ENCODE results near the gene DIDO1.

DIDO1 gene

DNA sequence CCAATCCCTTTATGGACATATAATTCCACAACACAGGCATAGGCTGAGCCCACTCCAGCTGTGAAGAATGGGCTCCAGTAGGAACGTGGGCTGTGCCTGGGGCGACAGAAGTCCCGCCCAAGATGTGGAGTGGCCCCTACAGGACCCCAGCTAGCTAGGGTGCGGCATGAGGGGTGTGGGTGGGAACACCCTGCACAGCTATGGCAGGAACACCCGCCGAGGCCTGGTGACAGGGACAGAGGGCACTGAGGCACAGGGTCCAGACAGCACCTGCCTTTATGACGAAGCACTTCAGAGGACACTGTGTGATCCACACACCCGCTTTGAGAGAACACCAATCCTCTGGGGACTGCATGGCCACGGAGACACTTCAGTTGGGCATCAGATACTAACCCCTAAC lies 36.4 kb downstream of the DIDO1 start:
- DNase-seq = no peak

DNA sequence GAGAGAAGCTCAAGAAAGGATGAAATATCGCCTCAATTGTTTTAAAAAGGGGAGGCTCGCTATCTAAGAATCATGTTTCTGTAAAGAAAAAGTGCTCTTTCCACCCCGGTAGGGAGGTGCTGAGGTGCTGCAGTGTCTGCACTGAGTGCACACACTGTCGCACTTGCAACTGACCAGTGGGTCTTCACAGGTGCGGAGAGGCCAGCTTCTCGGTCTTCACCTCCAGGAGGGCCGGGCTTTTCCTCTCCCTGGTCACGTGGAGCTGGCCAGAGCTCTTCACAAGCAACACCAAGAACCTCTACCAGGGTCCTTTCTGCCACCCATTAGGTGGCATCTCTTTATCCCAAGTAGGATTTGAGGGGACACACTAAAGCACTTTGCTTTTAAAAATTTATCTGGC lies 36.9 kb downstream of the DIDO1 start:
- no peak for DNase-seq

DNA sequence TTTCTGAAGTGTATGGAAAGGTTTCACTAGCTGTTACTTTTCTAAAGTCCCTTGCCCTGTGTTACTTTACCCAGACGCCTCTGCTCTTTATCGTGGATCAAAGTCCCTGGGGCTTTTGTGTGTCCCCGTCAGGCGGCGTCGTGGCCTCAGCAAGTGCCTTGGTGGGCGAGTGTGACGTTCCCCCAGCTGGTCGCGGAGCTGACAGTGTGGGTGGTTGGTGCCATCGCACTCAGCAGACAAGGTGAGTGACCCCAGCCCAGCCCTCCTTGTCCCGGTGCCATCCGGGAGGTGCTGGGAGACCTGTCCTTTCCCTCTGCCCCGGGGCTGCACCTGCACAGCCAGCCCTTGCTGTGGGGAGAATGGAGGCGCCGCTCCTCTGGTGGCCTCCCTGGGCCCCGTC lies 37.4 kb downstream of the DIDO1 start:
- no peak for DNase-seq

GRCh38 chr20:62888406-62888805 lies 37.9 kb downstream of the DIDO1 start:
- DNase-seq = no peak

- no peak for DNase-seq
Observed at GRCh38 chr20:62887860-62888239, 38.5 kb downstream of the DIDO1 start.

DNA sequence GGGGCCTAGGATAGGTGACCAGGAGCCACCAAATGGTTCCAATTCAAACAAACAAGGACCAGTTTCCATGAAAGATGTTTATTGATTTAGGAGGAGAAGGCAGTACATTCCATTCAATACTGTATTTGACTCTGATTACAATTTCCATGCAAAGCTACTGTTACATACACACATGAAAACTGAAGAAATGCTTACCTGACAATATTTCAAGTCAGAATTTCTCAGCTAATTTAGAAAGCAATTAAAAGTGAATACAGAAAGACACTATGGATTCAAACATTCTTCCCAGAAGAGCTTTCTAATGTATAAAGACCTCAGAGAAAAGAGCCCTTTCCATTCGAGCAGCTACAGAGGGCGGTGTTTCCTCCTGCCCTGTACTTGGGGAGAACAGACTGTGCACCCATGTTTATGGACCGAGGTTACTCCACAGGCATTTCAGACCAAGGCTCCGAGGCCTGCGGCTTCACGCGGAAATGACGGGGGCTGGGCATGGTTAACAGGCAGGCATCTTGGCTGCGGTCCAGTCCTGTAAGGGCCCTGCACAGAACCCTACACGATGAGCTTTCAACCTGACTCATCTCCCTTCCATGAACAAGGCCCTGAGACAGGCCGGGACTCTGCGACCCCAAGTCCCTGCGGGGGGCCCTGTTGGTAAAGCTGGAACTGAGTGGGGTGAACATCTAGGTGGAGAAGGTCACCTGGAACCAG lies 39.0 kb downstream of the DIDO1 start:
- DNase-seq = peak; percentile 12

- peak; percentile 51 for DNase-seq
Observed at GRCh38 chr20:62886709-62887058, 39.6 kb downstream of the DIDO1 start.

DNA sequence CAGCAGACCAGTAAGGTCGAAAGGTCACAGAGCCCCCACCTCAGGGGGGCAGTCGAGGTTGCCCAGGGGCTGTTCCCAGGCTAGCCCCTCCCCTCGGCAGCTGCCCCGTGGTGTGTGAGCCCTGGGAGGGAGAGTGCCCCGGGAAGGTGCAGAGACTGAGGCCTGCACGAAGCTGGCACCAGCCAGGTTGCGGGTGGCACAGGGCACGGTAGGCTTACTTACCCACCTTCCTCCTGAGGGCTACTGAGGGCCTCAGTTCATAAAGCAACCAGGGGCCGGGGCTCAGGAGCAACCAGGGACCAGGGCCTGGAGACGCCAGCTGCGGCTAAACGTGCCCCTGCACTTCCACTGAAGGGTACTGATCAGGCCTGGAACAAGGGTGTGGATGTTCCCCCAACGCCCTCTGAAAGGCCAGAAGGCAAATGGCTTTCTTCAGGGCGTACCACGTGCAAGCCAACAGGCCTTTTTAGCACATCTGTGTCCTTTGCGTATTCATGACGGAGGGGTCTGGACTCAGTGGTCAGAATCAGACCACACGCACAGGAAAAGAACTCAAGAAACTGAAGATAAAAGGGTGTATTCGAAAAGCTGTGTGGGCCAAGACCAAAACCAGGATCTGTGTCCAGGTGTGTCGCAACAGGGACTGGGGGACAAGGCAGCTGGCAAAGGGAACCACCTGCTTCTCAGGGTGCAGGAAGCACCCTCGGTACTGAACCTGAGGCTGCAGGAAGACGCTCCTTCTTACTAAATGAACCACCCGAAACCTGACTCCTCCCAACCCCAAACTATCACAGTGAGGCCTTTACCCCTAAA lies 40.2 kb downstream of the DIDO1 start:
- no peak for DNase-seq

- DNase-seq = no peak
Observed at GRCh38 chr20:62885046-62885895, 41.0 kb downstream of the DIDO1 start.

- no peak for DNase-seq
Observed at GRCh38 chr20:62884556-62884955, 41.7 kb downstream of the DIDO1 start.

DNA sequence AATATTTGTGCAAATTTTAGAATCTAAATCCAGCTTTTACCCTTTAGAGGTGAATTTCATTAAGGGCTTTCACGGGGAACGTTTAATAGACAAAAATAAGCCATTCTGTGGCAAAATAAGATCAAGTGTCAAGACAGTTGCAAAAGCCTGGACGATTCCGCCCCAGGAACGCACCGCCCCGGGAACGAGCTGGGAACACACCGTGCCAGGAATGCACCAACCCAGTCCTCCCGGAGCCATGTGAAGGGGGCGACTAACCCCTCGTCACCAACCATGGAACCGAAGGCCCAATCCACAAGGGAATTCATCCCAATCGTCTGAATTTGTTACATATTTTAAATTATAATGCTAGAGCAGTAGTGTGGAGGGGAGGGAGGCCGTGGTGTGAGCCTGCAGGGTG lies 43.9 kb downstream of the DIDO1 start:
- DNase-seq = no peak

GRCh38 chr20:62881662-62882395 lies 44.5 kb downstream of the DIDO1 start:
- no peak for DNase-seq

GRCh38 chr20:62880935-62881661 lies 45.2 kb downstream of the DIDO1 start:
- DNase-seq = no peak

DNA sequence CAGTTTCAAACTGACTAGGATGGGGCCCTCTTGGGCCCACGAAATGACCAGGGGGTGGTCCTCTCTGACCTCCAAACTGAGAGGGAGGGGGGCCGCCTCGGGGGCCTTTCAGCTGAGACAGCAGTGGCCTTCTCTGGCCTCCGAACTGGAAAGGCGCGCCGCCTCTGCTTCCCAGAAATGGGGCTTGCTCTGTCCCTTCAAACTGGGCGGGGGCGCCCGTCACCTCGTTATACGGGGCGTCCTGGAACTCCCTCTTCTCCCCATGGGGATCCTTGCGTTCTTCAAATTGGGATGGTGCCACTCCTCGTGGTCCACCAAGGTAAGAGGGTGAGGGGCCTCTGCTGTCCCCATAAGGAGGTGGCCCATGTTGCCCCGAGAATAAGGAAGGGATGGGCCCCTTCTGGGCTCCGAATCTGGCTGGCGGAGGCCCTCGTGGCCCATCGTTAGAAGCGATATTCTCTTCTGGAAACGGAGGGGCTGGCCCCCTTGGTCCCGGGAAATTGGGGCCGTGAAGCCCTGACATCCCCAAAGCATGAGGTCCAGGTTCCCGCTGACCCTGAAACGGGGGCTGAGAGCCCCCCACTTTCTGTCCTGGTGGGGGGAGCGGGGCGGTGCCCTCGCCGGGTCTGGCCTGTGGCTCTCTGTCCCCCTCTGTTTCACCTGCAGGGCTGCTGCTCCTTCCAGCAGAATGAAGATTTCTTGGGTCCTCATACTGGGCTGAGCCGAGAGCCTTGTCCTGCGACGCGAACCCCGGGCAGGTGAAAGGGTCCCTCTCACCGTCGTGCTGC lies 46.0 kb downstream of the DIDO1 start:
- no peak for DNase-seq

- DNase-seq = no peak
Observed at GRCh38 chr20:62879275-62880146, 46.8 kb downstream of the DIDO1 start.

DNA sequence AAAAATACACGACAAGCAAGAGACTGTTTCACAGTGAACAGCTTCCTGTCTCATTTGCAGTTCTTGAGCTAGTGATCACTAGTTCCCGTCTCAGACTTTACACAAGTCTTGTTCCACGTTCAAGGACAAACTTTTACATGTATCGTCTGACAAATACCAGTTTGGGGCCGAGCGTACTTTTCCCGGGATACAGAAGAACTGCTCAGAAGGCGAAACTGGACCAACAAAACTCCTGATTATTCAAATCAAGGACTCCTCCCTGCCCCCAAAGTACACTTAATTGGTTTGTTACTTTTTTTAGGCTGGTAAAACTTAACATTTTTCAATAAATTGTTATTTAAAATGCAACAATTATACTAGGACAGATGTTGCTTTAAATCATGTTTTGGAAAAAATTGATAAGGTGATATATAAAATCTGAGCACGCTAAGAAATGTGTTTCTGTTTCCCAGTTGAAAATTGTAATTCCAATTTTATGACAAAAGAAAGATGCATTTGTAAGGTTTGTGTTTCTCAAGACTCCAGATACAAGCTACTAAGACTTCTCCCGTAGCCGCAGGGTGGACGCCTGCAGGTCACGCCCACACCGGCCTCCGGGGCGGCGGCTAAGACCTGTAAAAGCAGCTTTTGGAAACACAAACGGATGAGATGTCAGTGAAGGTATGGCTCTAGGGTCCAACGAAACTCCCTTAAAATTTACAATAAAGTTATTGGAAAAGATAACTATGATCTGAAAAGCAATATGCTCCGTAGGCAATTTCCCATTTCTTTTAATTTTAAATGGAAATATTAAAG lies 47.9 kb downstream of the DIDO1 start:
- no peak for DNase-seq

DNA sequence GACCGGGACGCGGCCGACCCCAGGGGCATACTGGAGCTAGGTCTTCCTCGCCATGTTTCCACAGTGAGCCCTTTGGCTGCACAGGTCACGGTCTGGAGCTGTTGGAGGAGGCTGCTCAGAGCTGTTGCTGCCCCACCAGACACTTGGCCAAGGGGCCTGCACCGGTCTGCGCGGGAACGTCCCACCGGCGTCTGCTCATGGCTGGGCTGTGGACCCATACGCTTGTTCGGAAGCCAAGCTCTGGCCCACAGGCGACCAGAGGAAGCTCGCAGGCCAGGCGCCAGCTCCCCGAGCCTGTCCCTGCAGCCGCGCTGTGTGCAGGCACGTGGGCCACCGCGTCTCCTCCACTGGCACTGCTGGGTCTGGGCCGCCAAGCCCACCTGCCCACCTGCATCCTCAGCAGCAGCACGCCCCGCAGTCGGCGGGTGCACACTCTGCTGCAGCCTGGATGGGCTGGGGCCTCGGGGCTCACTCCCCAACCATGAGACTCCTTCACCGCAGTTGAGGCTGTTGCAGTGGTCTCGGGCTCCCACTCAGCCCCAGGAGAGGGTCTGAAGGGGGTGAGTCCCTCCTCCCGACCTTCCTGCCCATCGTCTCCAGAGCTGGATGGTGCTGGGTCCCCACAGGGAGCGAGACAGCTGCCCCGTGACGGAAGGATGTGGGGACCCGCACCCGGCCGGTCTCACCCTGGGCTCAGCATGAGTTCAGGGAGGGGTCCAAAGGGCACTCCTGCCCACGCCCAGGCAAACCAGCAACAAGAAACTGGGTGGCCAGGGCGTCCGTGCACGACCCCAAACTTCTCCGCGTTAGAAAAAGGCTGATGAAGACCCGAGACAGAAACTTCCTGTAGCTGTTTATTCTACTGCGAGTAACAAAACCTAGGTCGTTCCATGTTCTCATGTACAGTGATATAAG lies 49.1 kb downstream of the DIDO1 start:
- DNase-seq = no peak

- DNase-seq = no peak
Observed at GRCh38 chr20:62876501-62876901, 49.8 kb downstream of the DIDO1 start.
